GM12878 (cell line): Measurements from ENCODE around the gene PHEX. TPM values are rescaled to one million over a fixed set of nuclear protein-coding genes. Genes with fewer than 3 reads are reported as not detected.
A peak's percentile ranks its signal among the peaks of the same experiment; 100 is the strongest.

Experiments used
- ATF3 ChIP-seq: IDR thresholded peaks from 2 replicates; pipeline ENCODE4 v1.6.1; 2011; ENCODE audit warnings: low read depth, mild to moderate bottlenecking, low read length, moderate library complexity, borderline replicate concordance; ENCODE audit errors: extremely low read depth
- BACH1 ChIP-seq: fragments of 450-650 bp; IDR thresholded peaks from 2 replicates; pipeline ENCODE4 v1.6.1; 2017; ENCODE audit warnings: mild to moderate bottlenecking, borderline replicate concordance
- BCL11A ChIP-seq: IDR thresholded peaks from 2 replicates; pipeline ENCODE4 v1.6.1; 2011; ENCODE audit warnings: low read depth, low read length
- DPF2 ChIP-seq: fragments of 450-650 bp; IDR thresholded peaks from 2 replicates; pipeline ENCODE4 v1.6.1; 2017; ENCODE audit warnings: mild to moderate bottlenecking
- EED ChIP-seq: sonication (generic); IDR thresholded peaks from 2 replicates; pipeline ENCODE4 v1.6.1; 2016; ENCODE audit warnings: antibody characterized with exemption, low read depth
- ETV6 ChIP-seq, 2 experiments: fragments of 450-650 bp in 1 of 2; IDR thresholded peaks in 1 of 2; conservative IDR thresholded peaks in 1 of 2; 2 replicates each; pipeline ENCODE4 v1.6.1; 2014; ENCODE audit warnings: antibody characterized with exemption in 1 of 2, borderline replicate concordance in 1 of 2, low read depth in 1 of 2, mild to moderate bottlenecking in 1 of 2, moderate library complexity in 1 of 2
- FOXK2 ChIP-seq: fragments of 450-650 bp; IDR thresholded peaks from 2 replicates; pipeline ENCODE4 v1.6.1; 2017; ENCODE audit warnings: mild to moderate bottlenecking, moderate library complexity
- HCFC1 ChIP-seq: fragments of 150-350 bp; IDR thresholded peaks from 2 replicates; pipeline ENCODE4 v1.6.1; 2014; ENCODE audit warnings: low read length
- IKZF1 ChIP-seq: fragments of 450-650 bp; conservative IDR thresholded peaks from 2 replicates; pipeline ENCODE4 v1.6.1; 2017; ENCODE audit warnings: antibody characterized with exemption, mild to moderate bottlenecking
- LARP7 ChIP-seq: fragments of 450-650 bp; IDR thresholded peaks from 2 replicates; pipeline ENCODE4 v1.6.1; 2017; ENCODE audit warnings: mild to moderate bottlenecking
- MEF2A ChIP-seq: IDR thresholded peaks from 2 replicates; pipeline ENCODE4 v1.6.1; 2011; ENCODE audit warnings: low read depth, mild to moderate bottlenecking, low read length, moderate library complexity; ENCODE audit not compliant: insufficient read depth
- MYB ChIP-seq: fragments of 150-350 bp; IDR thresholded peaks from 2 replicates; pipeline ENCODE4 v1.6.1; 2014; ENCODE audit warnings: mild to moderate bottlenecking, low read depth, low read length, borderline replicate concordance
- NFYA ChIP-seq: IDR thresholded peaks from 2 replicates; pipeline ENCODE4 v1.6.1; 2011; ENCODE audit warnings: low read depth, mild to moderate bottlenecking, low read length, improper control_type of control experiment, borderline replicate concordance
- NR2C1 ChIP-seq: fragments of 450-650 bp; IDR thresholded peaks from 2 replicates; pipeline ENCODE4 v1.6.1; 2017; ENCODE audit warnings: antibody characterized with exemption, mild to moderate bottlenecking, moderate library complexity
- RB1 ChIP-seq: fragments of 450-650 bp; formaldehyde crosslinking; IDR thresholded peaks from 2 replicates; pipeline ENCODE4 v1.6.1; 2017; ENCODE audit warnings: mild to moderate bottlenecking, borderline replicate concordance
- RUNX3 ChIP-seq: IDR thresholded peaks from 2 replicates; pipeline ENCODE4 v1.6.1; 2012; ENCODE audit warnings: low read length, inconsistent platforms
- SP1 ChIP-seq: IDR thresholded peaks from one replicate; pipeline ENCODE4 v1.6.1; 2011; ENCODE audit warnings: low read depth, low read length
- STAT3 ChIP-seq: IDR thresholded peaks from 2 replicates; pipeline ENCODE4 v1.6.1; 2011; ENCODE audit warnings: low read depth, low read length, improper control_type of control experiment
- SUPT20H ChIP-seq: IDR thresholded peaks from 2 replicates; pipeline ENCODE4 v1.6.1; 2011; ENCODE audit warnings: low read depth, mild to moderate bottlenecking, low read length, moderate library complexity, borderline replicate concordance; ENCODE audit not compliant: control insufficient read depth
- SUZ12 ChIP-seq: fragments of 200-600 bp; sonication (generic); IDR thresholded peaks from one replicate; pipeline ENCODE4 v1.6.1; 2018; ENCODE audit warnings: antibody characterized with exemption, mild to moderate bottlenecking; ENCODE audit not compliant: unreplicated experiment
- TAF1 ChIP-seq: IDR thresholded peaks from 2 replicates; pipeline ENCODE4 v1.6.1; 2011; ENCODE audit warnings: mild to moderate bottlenecking, low read depth, low read length, borderline replicate concordance
- TBL1XR1 ChIP-seq: IDR thresholded peaks from 2 replicates; pipeline ENCODE4 v1.6.1; 2012; ENCODE audit warnings: low read depth, low read length, improper control_type of control experiment
- ZNF207 ChIP-seq: fragments of 450-650 bp; IDR thresholded peaks from 2 replicates; pipeline ENCODE4 v1.6.1; 2014; ENCODE audit warnings: antibody characterized with exemption, mild to moderate bottlenecking, borderline replicate concordance
- ZNF622 ChIP-seq: fragments of 450-650 bp; IDR thresholded peaks from 2 replicates; pipeline ENCODE4 v1.6.1; 2017; ENCODE audit warnings: mild to moderate bottlenecking, inconsistent platforms
- polyA plus RNA-seq, 11 experiments: library from polyadenylated mRNA; depleted of rRNA in 4 of 11; unstranded in 6 of 11; stranded (reverse) in 5 of 11; fragments of >200 nt; fragmentation: Nextera tagmentation in 4 of 11; fragmentation: Illumina TruSeq in 1 of 11; extraction: Ambion mirVana in 4 of 11; extraction: Trizol in 1 of 11; gene quantifications; 1 replicate in 1 of 11; 2 replicates in 10 of 11; pipeline versions ENCODE4 v1.2.1 to v1.2.3, GENCODE V29; 2011 to 2016; ENCODE audit warnings: inconsistent platforms in 2 of 11, missing spikeins in 2 of 11, low read depth in 1 of 11
- total RNA-seq, 4 experiments: library from RNA; depleted of rRNA in 3 of 4; stranded (reverse); fragments of >200 nt in 3 of 4; fragmentation: Illumina TruSeq in 1 of 4; extraction: Trizol in 1 of 4; gene quantifications; 2 replicates each; pipeline versions ENCODE4 v1.2.1 to v1.2.3, GENCODE V29; 2013 to 2021
- TF ChIP-seq, protein P1 (sequence below): fragments of 450-650 bp; IDR thresholded peaks from 2 replicates; pipeline ENCODE4 v1.6.1; 2016; ENCODE audit warnings: mild to moderate bottlenecking, moderate library complexity, borderline replicate concordance
- TF ChIP-seq, protein P2 (sequence below): IDR thresholded peaks from 2 replicates; pipeline ENCODE4 v1.6.1; 2012; ENCODE audit warnings: mild to moderate bottlenecking, low read depth, low read length

The PHEX gene
- total and polyA plus RNA-seq, 10 of the 15 experiments (the other 5 are each of a cell fraction or from before 2014, with no cell fraction given): 0.12 to 97.2 (median 0.55) TPM

GRCh38 chrX:22063284-22063683 lies 31.2 kb downstream of the PHEX start (continued):
- TF ChIP-seq, protein P1, sequence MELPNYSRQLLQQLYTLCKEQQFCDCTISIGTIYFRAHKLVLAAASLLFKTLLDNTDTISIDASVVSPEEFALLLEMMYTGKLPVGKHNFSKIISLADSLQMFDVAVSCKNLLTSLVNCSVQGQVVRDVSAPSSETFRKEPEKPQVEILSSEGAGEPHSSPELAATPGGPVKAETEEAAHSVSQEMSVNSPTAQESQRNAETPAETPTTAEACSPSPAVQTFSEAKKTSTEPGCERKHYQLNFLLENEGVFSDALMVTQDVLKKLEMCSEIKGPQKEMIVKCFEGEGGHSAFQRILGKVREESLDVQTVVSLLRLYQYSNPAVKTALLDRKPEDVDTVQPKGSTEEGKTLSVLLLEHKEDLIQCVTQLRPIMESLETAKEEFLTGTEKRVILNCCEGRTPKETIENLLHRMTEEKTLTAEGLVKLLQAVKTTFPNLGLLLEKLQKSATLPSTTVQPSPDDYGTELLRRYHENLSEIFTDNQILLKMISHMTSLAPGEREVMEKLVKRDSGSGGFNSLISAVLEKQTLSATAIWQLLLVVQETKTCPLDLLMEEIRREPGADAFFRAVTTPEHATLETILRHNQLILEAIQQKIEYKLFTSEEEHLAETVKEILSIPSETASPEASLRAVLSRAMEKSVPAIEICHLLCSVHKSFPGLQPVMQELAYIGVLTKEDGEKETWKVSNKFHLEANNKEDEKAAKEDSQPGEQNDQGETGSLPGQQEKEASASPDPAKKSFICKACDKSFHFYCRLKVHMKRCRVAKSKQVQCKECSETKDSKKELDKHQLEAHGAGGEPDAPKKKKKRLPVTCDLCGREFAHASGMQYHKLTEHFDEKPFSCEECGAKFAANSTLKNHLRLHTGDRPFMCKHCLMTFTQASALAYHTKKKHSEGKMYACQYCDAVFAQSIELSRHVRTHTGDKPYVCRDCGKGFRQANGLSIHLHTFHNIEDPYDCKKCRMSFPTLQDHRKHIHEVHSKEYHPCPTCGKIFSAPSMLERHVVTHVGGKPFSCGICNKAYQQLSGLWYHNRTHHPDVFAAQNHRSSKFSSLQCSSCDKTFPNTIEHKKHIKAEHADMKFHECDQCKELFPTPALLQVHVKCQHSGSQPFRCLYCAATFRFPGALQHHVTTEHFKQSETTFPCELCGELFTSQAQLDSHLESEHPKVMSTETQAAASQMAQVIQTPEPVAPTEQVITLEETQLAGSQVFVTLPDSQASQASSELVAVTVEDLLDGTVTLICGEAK: no peak
- TF ChIP-seq RUNX3 (peak; percentile 84), ZNF622 (no peak), ETV6 (conservative IDR thresholded peaks at IDR 0.05 in 1 of 2, IDR thresholded peaks at IDR 0.05 in 1 of 2; ENCODE audit: borderline replicate concordance in 1 of 2, low read depth in 1 of 2) (peak in 1 of 2 experiments; percentile 37; a peak in 1 of 4 replicates), TBL1XR1 (peak; percentile 64; the same call in 1 of the 2 replicates), FOXK2 (no peak), MYB (no peak), ZNF207 (no peak), NR2C1 (peak; percentile 70), BACH1 (peak; percentile 74; the same call in 1 of the 2 replicates), SP1 (peak; percentile 33), EED (peak; percentile 86), IKZF1 (peak; percentile 98), SUPT20H (no peak), HCFC1 (no peak), STAT3 (no peak), ATF3 (no peak), SUZ12 (no peak), RB1 (no peak), LARP7 (no peak), BCL11A (peak; percentile 92), TAF1 (no peak), DPF2 (peak; percentile 97), NFYA (no peak), MEF2A (peak; percentile 84)
- TF ChIP-seq, protein P2, sequence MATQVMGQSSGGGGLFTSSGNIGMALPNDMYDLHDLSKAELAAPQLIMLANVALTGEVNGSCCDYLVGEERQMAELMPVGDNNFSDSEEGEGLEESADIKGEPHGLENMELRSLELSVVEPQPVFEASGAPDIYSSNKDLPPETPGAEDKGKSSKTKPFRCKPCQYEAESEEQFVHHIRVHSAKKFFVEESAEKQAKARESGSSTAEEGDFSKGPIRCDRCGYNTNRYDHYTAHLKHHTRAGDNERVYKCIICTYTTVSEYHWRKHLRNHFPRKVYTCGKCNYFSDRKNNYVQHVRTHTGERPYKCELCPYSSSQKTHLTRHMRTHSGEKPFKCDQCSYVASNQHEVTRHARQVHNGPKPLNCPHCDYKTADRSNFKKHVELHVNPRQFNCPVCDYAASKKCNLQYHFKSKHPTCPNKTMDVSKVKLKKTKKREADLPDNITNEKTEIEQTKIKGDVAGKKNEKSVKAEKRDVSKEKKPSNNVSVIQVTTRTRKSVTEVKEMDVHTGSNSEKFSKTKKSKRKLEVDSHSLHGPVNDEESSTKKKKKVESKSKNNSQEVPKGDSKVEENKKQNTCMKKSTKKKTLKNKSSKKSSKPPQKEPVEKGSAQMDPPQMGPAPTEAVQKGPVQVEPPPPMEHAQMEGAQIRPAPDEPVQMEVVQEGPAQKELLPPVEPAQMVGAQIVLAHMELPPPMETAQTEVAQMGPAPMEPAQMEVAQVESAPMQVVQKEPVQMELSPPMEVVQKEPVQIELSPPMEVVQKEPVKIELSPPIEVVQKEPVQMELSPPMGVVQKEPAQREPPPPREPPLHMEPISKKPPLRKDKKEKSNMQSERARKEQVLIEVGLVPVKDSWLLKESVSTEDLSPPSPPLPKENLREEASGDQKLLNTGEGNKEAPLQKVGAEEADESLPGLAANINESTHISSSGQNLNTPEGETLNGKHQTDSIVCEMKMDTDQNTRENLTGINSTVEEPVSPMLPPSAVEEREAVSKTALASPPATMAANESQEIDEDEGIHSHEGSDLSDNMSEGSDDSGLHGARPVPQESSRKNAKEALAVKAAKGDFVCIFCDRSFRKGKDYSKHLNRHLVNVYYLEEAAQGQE: no peak
